SW480 (cell line): ENCODE results near the gene TUBB4A.
"Not testable (repeated sequence)": the region's sequence is repeated elsewhere in the genome, so short reads cannot be mapped to it uniquely, and the experiment has no call there.

ENCODE experiments used
- DNase-seq: peaks from one replicate; pipeline ENCODE4 v3.0.0-alpha.2; 2016; ENCODE audit warnings: low spot score

Gene TUBB4A

DNA sequence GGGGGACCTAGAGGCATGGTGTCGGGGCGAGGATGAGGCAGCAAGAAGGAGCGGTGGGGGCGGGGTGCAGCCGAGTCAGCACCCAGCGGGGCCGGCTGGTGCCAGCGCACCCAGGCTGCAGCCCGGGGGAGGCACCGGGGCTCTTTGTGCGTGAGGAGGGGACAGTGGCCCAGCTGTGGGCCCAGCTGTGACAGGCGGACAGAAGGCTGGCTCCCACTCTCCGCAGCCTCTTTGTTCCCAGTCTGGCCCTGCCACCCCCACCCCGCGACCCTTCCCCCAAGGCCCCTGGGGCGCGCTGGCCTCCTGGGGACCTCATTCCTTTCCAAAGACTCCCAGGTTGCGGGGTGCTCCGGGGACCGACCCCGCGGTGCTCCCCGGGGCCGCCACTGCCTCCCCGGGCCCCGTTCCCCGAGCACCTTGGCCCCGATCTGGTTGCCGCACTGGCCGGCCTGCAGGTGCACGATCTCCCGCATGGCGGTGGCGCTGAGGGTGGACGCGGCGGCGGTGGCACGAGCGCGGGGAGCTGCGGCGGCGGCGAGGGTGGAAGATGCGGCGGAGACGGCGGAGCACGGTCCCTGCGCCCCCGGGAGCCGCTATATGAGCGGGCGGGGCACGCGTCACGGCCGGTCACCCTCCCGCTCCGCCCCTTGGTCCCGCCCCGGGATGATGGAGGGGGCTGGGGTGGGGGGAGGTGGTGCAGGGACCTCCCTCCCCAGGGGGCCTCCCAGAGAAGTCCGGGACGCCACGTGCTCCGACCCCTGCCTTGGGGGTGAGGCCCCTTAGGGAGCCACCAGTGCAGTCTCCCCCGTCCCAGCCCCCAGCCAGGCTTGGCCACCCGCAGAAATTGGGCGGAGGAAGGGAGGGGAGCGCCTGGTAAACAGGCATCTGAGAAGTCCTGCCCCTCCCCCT is at the start of gene TUBB4A:
Gene TUBB4A (minus strand): TSS at position 570 of the 909 bp plus-strand sequence. CDS start 97 bp downstream, at position 473.
- no peak for DNase-seq

DNA sequence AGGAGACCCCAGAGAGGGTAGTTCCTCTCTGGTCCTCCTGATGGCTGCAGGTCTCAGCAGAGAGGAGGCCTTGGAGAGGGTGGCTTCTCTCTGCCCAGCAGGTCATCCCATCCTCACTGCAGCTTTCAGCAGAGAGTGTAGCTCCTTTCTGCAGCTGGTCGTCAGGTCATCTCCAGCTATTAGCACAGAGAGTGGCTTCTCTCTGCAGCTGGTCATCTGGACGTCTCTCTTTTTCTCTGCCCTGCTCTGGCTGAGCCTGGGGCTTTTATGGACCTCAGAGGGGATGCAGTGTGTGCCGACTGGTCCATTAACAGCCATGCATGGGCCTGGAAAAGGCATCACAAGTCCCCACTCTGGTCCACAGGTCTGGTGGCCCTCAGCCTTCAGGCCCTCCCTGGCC is 49.0 kb upstream of the TUBB4A start:
- DNase-seq = no peak

DNA sequence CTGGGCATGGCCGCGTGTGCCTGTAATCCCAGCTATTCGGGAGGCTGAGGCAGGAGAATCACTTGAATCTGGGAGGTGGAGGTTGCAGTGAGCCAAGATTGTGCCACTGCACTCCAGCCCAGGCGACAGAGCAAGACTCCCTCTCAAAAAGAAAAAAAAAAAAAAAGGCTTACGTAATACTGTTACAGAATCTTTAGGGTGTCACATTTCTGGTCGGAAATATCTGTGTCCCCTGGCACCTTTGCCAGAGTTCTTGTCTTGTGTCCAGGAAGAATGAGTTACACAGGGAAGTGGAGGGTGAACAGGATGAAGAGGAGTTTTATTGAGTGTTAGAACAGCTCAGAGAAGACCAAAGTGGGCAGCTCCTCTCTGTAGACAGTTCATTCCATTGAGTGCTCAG is 48.6 kb upstream of the TUBB4A start:
- not testable (repeated sequence) for DNase-seq

DNA sequence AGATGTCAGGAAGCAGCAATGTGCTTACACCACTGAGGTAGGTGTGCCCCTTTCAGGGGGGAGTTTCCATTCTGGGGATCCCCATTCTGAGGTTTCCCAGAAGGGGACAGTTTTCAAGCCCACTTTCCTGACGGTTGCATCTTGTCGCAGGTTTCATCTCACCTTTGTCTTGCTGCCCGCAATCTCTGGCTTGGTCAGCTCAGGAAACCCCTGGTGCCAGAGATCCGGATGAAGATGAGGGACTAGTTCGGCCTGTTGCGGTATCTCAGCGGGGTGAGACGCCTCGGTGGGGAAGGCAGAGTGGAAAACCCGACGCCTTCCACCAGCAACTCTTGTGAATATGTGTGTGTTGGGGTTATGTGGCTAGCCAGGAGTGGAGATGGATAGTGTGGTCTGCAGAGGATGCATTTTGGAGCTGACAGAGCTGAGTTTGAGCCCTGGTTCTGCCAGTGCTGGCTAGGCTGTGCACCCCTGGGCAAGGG is 41.8 kb upstream of the TUBB4A start:
- DNase-seq = no peak

DNA sequence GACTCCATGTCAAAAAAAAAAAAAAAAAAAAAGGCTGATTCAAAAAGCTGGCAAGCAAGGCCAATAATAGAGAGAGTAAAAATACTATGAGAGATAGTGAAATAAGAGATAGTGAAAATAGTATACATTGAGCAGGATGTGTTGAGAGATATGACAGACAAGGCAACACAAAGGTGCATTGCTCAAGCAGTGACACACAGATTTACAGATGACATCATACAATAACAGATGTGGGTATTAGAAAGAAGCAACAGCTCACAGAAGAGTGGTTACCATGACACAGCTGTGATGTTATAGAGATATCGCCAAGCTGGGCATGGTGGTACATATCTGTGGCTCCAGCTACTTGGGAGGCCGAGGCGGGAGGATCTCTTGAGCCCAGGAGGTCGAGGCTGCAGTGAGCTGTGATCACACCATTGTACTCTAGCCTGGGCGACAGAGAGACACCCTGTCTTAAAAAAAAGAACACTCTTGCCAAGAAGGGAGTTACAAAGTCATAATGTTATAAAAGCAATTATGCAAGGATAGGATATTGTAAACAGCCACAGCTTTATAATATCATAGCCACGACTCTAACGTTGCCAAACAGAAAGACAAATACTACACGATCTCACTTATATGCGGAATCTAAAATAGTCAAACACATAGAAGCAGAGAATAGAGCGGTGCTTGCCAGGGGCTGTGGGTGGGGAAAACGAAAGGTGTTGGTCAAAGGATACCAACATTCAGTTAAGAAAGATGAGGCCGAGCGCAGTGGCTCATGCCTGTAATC is 39.0 kb upstream of the TUBB4A start:
- peak; percentile 18 for DNase-seq

DNA sequence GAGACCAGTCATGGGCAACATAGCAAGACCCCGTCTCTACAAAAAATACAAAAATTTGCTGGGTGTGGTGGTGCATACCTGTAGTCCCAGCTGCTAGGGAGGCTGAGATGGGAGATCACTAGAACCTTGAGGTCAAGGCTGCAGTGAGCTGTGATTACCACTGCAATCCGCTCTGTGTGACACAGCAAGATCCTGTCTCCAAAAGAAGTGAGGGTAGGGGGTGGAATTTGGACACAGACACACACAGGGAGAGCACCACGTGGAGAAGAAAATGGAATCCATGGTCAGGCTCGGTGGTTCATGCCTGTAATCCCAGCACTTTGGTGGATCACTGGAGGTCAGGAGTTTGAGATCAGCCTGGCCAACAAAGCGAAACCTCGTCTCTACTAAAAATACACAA is 37.4 kb upstream of the TUBB4A start:
- DNase-seq = no peak

DNA sequence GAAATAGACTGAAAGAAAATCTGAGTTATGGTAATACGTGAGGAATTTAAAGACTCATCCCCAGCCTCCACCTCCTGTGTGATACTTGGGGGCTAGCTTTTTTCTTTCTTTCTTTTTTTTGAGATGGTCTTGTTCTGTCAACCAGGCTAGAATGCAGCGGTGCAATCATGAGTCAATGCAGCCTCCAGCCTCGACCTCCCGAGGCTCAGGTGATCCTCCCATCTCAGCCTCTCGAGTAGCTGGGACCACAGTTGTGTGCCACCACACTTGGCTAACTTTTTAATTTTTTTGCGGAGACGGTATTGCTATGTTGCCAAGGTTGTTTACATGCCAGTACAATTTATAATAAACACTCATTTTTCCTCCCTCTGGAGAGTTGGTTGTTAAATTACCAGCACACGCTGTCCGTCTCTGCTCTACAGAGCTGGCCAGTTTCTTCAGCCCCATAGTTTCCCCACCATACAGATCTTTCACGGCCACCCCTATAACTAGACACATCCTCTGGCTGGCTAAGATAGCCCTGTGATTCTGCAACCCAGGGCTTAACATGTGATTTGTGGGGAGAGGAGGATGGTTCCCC is 33.5 kb upstream of the TUBB4A start:
- no peak for DNase-seq

DNA sequence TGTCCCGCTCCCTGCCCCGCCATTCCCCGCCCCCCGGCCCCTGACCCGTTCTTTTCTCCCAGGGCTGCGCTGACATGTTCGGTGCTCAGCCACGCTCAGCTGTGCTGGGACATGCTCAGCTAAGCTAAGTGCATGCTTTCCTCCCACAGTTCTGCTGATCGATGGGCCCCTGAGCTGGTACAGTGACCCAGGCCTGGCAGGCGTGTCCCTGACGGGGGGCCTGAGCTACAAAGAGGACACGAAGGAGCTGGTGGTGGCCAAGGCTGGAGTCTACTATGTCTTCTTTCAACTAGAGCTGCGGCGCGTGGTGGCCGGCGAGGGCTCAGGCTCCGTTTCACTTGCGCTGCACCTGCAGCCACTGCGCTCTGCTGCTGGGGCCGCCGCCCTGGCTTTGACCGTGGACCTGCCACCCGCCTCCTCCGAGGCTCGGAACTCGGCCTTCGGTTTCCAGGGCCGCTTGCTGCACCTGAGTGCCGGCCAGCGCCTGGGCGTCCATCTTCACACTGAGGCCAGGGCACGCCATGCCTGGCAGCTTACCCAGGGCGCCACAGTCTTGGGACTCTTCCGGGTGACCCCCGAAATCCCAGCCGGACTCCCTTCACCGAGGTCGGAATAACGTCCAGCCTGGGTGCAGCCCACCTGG is 32.5 kb upstream of the TUBB4A start:
- DNase-seq = no peak

DNA sequence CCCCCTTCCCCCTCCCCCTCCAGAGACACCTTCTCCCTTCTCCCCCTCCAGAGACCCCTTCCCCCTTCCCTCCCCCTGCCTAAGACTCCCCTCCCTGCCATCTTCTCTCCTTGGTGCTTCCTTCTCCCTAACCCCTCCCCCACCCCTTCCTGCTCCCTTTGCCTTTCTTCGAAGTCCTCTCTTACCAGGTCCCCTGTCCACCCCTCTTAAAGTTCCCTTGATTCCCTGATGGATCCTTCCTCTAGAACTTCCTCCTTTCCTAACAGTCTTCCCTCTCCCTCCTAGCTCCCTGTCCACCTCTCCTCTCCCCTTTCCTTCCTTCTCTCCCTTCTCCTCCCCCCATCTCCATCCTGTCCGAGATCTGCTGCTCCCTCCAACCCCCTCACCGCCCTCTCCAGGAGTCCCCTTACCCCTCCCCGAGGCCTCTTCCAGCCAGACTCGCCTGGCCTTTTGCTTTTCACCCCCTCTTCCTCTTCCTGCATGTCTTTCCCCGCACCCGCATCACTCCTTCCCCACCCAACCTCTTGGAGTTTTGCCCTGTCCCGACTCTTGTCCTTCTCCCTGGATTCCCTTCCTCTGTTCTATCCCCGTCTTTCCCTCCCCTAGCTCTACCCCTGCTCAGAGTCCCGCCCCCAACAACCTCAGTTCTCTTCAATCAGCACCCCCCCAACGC is 31.8 kb upstream of the TUBB4A start:
- no peak for DNase-seq

DNA sequence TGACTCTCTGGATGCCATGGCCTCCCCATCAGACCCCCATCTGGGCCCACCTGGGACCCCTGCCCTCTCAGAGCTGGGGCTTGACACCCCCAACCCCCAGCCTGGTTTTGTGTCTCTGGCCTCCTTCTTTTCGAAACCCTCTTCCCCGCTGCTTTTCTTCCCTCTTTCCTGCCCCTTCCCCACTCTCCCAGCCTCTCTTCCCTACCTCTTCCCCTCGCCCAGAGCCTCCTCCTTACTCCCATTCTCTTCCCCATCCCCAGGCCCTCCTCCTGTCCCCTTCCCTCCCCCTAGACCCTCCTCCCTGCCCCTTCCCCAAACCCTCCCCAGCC is 30.9 kb upstream of the TUBB4A start:
- no peak for DNase-seq

DNA sequence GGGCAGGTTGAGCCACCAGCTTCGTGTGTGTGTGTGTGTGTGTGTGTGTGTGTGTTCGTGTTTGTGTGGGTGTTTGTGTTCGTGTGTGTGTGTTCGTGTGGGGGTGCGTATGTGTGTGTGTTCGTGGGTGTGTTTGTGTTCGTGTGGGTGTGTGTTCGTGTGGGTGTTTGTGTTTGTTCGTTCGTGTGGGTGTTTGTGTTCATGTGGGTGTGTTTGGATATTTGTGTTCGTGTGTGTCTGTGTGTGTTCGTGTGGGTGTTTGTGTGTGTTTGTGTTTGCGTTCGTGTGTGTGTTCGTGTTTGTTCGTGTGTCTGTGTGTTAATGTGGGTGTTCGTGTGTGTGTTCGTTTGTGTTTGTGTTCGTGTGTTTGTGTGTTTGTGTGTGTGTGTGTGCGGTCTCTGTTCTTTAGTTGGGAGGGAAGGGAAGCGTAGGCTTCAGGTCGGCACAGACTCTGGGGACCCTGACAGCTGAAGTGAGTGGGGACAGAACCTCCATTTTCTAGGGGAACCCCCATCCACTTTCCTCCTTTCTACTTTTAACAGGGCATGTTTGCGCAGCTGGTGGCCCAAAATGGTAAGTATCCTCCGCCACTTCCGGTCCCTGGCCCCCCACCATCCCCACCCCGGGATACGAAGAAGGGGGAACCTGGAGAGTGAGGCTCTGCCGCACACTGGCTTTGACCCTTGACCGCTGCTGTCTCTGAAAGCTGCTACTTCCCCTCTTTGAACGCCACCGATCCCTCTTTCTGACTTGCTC is 30.3 kb upstream of the TUBB4A start:
- DNase-seq = no peak

DNA sequence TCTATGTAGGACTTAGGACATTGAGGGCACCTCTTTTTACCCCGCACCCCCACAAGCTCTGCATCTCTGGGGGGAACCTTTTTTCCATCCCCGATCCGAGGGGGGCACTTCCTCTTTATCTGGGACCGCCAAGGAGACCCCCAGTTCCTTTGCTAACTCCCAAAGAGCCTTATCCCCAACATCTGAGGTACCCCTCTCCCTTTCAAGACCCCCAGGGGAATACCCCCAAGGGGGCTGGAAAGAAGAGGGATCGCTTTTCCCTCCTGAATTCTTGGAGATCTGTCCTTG is 29.8 kb upstream of the TUBB4A start:
- no peak for DNase-seq

DNA sequence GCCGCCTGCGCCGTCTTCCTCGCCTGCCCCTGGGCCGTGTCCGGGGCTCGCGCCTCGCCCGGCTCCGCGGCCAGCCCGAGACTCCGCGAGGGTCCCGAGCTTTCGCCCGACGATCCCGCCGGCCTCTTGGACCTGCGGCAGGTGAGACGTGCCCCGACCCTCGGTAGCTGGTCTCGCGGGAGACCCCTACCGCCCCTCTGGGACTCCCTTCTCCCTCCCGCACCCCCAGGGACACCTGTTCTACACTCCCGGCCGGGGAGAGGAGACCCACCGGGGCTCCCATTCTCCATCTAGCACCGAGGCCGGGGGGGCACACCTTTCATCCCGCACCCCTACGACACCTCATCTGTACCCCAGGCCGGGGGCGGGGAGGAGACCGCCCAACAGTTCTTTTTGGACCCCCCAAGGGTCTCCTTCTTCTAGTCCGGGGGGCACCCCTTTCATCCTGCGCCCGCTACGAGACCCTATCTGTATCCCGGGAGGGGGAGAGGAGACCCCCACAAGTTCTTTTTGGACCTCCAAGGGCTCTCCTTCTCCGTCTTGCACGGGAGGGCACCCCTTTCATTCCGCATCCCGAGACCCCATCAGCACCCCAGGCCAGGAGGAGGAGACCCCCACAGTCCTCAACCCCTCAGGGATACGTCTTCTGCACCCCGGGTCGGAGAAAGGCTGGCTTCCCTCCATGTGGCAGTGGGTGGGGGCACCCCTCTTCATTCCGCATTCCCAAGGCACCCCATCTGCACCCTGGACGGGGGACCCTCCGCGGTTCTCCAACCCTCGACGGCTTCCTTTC is 29.2 kb upstream of the TUBB4A start:
- DNase-seq = no peak

DNA sequence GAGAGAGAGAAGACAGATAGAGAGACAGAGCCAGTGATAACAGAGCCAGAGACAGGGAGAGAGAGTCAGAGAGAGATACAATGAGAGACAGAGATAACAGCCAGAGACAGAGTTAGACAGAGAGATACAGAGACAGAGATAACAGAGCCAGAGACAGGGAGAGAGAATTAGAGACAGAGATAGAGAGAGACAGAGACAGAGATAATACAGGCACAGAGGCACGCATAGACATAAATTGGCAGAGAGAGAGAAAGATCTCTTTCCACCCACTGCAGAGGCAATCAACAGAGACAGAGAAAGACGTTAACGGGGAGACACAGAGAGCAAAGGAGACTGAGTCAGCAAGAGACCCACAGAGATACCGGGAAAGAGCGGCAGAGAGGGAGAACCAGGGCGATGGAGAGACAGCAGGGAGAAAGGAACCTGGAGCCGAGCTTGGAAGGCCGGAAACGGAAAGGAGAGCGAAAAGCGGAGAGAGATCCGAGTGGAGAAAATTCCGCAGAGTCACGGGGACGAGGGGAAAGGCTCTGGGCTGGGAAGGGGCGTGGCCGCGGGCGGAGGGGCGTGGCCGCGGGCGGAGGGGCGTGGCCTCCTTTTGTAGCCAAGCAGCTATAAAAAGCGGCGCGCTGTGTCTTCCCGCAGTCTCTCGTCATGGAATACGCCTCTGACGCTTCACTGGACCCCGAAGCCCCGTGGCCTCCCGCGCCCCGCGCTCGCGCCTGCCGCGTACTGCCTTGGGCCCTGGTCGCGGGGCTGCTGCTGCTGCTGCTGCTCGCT is 28.5 kb upstream of the TUBB4A start, which contains the start of gene TNFSF9:
Gene TNFSF9 (plus strand): TSS at position 641 of the 777 bp plus-strand sequence. CDS start 11 bp downstream, at position 652.
- peak; percentile 73 for DNase-seq

DNA sequence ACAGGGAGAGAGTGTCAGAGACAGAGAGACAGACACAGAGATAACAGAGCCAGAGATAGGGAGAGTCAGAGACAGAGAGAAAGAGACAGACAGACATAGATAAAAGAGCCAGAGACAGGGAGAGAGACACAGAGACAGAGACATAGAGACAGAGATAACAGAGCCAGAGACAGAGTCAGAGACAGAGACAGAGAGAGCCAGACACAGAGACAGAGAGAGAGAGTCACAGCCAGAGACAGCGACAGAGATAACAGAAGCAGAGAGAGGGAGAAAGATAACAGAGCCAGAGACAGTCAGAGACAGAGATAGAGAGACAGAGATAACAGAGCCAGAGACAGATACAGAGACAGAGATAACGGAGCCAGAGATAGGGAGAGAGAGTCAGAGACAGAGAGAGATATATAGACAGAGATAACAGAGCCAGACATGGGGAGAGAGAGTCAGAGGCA is 27.9 kb upstream of the TUBB4A start:
- no peak for DNase-seq

DNA sequence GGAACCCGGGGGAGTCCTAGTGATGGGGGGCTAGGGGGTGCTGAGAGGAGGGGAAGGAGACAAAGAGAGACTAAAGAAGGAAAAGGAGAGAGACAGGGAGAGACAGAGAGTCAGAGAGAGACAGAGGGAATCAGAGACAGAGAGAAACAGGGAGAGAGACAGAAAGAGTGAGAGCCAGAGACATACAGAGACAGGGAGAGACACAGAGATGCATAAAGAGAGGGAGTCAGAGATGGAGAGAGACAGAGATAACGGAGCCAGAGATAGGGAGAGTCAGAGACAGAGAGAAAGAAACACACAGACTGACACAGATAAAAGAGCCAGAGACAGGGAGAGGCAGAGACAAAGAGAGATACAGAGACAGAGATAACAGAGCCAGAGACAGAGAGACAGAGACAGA is 27.2 kb upstream of the TUBB4A start:
- no peak for DNase-seq

DNA sequence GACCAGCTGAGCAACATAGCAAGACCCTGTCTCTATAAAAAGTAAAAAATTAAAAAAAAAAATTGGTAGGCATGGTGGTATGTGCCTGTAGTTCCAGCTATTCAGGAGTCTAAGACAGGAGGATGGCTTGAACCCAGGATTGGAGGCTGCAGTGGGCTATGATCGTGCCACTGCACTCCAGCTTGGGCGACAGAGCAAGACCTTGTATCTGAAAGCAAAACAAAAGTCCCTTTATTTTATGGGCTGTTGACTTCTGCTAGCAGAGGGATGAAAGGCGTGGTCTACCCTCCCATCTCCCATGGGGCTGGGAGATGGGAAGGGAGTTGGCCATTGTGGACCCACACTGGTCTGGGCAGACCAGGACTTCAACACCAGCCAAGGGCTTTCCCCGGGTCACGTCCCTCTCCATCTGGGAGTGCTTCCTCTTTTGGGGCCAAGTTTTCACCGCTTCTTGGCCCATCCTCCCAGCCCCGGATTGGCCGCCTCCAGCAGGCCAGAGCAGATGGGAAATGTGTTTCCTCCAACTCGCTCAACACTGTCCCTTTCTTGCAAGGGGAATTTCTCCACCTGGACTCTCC is 26.5 kb upstream of the TUBB4A start:
- DNase-seq = peak; percentile 48

DNA sequence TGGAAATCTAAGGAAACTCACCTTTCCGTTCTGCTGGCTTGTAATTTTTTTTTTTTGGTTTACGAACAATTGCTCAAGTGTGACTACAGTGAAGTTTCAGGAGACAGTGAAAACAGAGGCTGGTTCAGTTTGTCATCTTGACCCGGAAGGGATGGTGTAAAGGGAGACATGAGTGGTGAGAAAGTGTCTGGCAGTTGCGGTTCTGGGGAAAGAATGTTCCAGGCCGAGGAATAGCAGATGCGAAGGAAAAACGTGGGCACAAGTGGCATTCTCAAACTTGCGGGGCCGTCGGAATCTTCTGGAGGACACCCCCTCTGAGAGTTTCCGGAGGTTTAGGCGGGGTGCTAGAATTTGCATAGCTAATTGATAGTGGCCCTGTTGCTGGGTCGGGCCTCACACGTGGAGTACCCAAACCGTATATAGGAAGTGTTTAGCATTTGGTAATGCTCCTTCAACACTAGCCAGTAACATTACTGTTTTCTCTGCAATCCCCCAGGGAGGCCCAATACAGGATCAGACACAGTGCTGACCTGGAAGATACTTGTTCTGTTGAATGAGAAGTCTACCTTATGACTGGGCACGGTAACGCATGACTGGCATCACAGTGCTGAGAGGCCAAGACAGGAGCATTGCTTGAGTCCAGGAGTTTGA is 25.9 kb upstream of the TUBB4A start:
- DNase-seq = no peak
